ENCODE results near the gene RASAL2. TPM values are rescaled to one million over a fixed set of nuclear protein-coding genes. Genes with fewer than 3 reads are reported as not detected.
A peak's percentile ranks its signal among the peaks of the same experiment; 100 is the strongest.

The RASAL2 gene
- total RNA-seq, 3 donors from 2014 or later (not counting 1 experiment from before 2014, with no cell fraction given), result 0.16 to 0.23 TPM; not detected in 1

- intact Hi-C loops (cut with micrococcal nuclease), result no loop called here
- ATAC-seq (peak in 1 of 3 donors; percentile 35), DNase-seq (no peak)
- Mint-ChIP-seq H3K9me3 (no peaks in the 10 kb centered on the region), H3K4me1 (no peaks in the 10 kb centered on the region), H3K36me3 (no peaks in the 10 kb centered on the region), H3K27me3 (ENCODE audit: low read depth in 2 of 2) (no peaks in the 10 kb centered on the region), H3K4me3 (no peak overlapping the region), H3K27ac (no peak overlapping the region)
- Histone ChIP-seq H3K27ac (ENCODE audit: low read length) (no peak overlapping the region), H3K27me3 (ENCODE audit: control insufficient read depth, insufficient read depth, low read length) (no peaks in the 10 kb centered on the region), H3K9me3 (ENCODE audit: control insufficient read depth, insufficient read depth, low read length) (no peaks in the 10 kb centered on the region), H3K4me1 (ENCODE audit: control insufficient read depth, insufficient read depth, low read length) (no peaks in the 10 kb centered on the region), H3K4me3 (ENCODE audit: low read length) (no peak overlapping the region), H3K36me3 (ENCODE audit: control insufficient read depth, insufficient read depth, low read length) (no peaks in the 10 kb centered on the region)
- TF ChIP-seq CTCF (IDR thresholded peaks at IDR 0.05), result no peak
- 87% methylated on average over 8 of the region's 10 CpGs for WGBS (ENCODE audit: insufficient coverage)
Measured at GRCh38 chr1:178393370-178393769, 299.5 kb downstream of the RASAL2 start.

- Histone ChIP-seq H3K36me3 (ENCODE audit: control insufficient read depth, insufficient read depth, low read length) (no peaks in the 10 kb centered on the region), H3K9me3 (ENCODE audit: control insufficient read depth, insufficient read depth, low read length) (no peaks in the 10 kb centered on the region), H3K27me3 (ENCODE audit: control insufficient read depth, insufficient read depth, low read length) (no peaks in the 10 kb centered on the region), H3K4me3 (ENCODE audit: low read length) (no peak overlapping the region), H3K4me1 (ENCODE audit: control insufficient read depth, insufficient read depth, low read length) (no peaks in the 10 kb centered on the region), H3K27ac (ENCODE audit: low read length) (no peak overlapping the region)
- no peaks in the 10 kb centered on the region for H3K36me3 Mint-ChIP-seq
- ATAC-seq (no peak), DNase-seq (no peak)
- TF ChIP-seq CTCF (IDR thresholded peaks at IDR 0.05), result no peak
- H3K4me3 Mint-ChIP-seq, result no peak overlapping the region
- H3K27ac Mint-ChIP-seq, result no peak overlapping the region
- intact Hi-C loops (cut with micrococcal nuclease), result no loop called here
- no peaks in the 10 kb centered on the region for H3K27me3 Mint-ChIP-seq (ENCODE audit: low read depth in 2 of 2)
- H3K9me3 Mint-ChIP-seq, result peaks cover 0 to 4% of the 10 kb centered on the region in 2 donors
- H3K4me1 Mint-ChIP-seq, result no peaks in the 10 kb centered on the region
Measured at GRCh38 chr1:178396789-178397188, 302.9 kb downstream of the RASAL2 start.

GRCh38 chr1:178397678-178398077 is 303.8 kb downstream of the RASAL2 start:
- DNase-seq, result no peak
- Histone ChIP-seq H3K36me3 (ENCODE audit: control insufficient read depth, insufficient read depth, low read length) (no peaks in the 10 kb centered on the region), H3K27me3 (ENCODE audit: control insufficient read depth, insufficient read depth, low read length) (no peaks in the 10 kb centered on the region), H3K4me1 (ENCODE audit: control insufficient read depth, insufficient read depth, low read length) (no peaks in the 10 kb centered on the region), H3K9me3 (ENCODE audit: control insufficient read depth, insufficient read depth, low read length) (no peaks in the 10 kb centered on the region), H3K4me3 (ENCODE audit: low read length) (no peak overlapping the region), H3K27ac (ENCODE audit: low read length) (no peak overlapping the region)
- H3K9me3 Mint-ChIP-seq, result peaks cover 0 to 4% of the 10 kb centered on the region in 2 donors
- no peak for TF ChIP-seq CTCF (IDR thresholded peaks at IDR 0.05)
- no peak overlapping the region for H3K27ac Mint-ChIP-seq
- ATAC-seq, result no peak
- intact Hi-C loops (cut with micrococcal nuclease), result no loop called here
- no peaks in the 10 kb centered on the region for H3K27me3 Mint-ChIP-seq (ENCODE audit: low read depth in 2 of 2)
- H3K36me3 Mint-ChIP-seq, result no peaks in the 10 kb centered on the region
- 88% methylated on average over 2 of the region's 2 CpGs for WGBS (ENCODE audit: insufficient coverage)
- H3K4me3 Mint-ChIP-seq, result no peak overlapping the region
- H3K4me1 Mint-ChIP-seq, result no peaks in the 10 kb centered on the region

- TF ChIP-seq CTCF (IDR thresholded peaks at IDR 0.05), result no peak
- no peaks in the 10 kb centered on the region for H3K27me3 Mint-ChIP-seq (ENCODE audit: low read depth in 2 of 2)
Measured at GRCh38 chr1:178399177-178399728, 305.3 kb downstream of the RASAL2 start.

More at GRCh38 chr1:178399177-178399728, 305.3 kb downstream of the RASAL2 start:
- H3K27ac ChIP-seq (ENCODE audit: low read length), result no peak overlapping the region
- Mint-ChIP-seq H3K27ac (no peak overlapping the region), H3K9me3 (peaks cover 0 to 4% of the 10 kb centered on the region in 2 donors), H3K4me1 (no peaks in the 10 kb centered on the region), H3K4me3 (no peak overlapping the region), H3K36me3 (no peaks in the 10 kb centered on the region)
- 88% methylated on average over 4 of the region's 4 CpGs for WGBS (ENCODE audit: insufficient coverage)
- H3K4me1 ChIP-seq (ENCODE audit: control insufficient read depth, insufficient read depth, low read length), result no peaks in the 10 kb centered on the region
- ATAC-seq (no peak), DNase-seq (no peak)
- no peak overlapping the region for H3K4me3 ChIP-seq (ENCODE audit: low read length)
- H3K27me3 ChIP-seq (ENCODE audit: control insufficient read depth, insufficient read depth, low read length), result no peaks in the 10 kb centered on the region
- no peaks in the 10 kb centered on the region for H3K36me3 ChIP-seq (ENCODE audit: control insufficient read depth, insufficient read depth, low read length)
- intact Hi-C loops (cut with micrococcal nuclease), result no loop called here
- H3K9me3 ChIP-seq (ENCODE audit: control insufficient read depth, insufficient read depth, low read length), result no peaks in the 10 kb centered on the region

Measured in natural killer cell (primary cell).